GM12878 (cell line): Measurements from ENCODE around the gene IPO5. TPM values are rescaled to one million over a fixed set of nuclear protein-coding genes. Genes with fewer than 3 reads are reported as not detected.

ENCODE experiments used
- ATAC-seq: fragments of 200-7000 bp; cut with Tn5 transposase; 3 replicates; pipeline ENCODE4 v1.9.1; 2020; ENCODE audit warnings: mild to moderate bottlenecking, moderate library complexity
- BruUV-seq: library from RNA; stranded (reverse); fragments of 400-500 nt; replicated peaks from 2 replicates; lab custom pipeline; 2021; lab: Mats Ljungman, UMichigan
- CTCF ChIA-PET: fragments of 300-600 bp; sonication (Branson Sonifier 250); formaldehyde crosslinking; extraction: SDS; loops from one replicate; lab custom pipeline; 2021; ENCODE audit warnings: inconsistent platforms; lab: Yijun Ruan, JAX
- POLR2A ChIA-PET: fragments of 350-600 bp; formaldehyde crosslinking; extraction: SDS; loops from one replicate; lab custom pipeline; 2021; ENCODE audit warnings: inconsistent platforms; lab: Charles Lee
- RAD21 ChIA-PET: fragments of 300-600 bp; sonication (Branson Sonifier 250); formaldehyde crosslinking; loops from one replicate; lab custom pipeline; 2023; ENCODE audit warnings: antibody characterized with exemption; ENCODE audit not compliant: unreplicated experiment; lab: Charles Lee
- SMC1A ChIA-PET: fragments of 300-600 bp; sonication (Branson Sonifier 250); formaldehyde crosslinking; loops from one replicate; lab custom pipeline; 2023; ENCODE audit not compliant: unreplicated experiment, uncharacterized antibody; lab: Charles Lee
- DNase-seq: peaks from one replicate; pipeline ENCODE4 v3.0.0-alpha.2; 2011; ENCODE audit warnings: low read depth, low spot score
- FAIRE-seq: peaks from 3 replicates; lab custom pipeline; 2011; peaks lifted over from hg19 to GRCh38; lab: Jason Lieb, UNC
- H2AFZ ChIP-seq: 2 replicates; pipeline ENCODE4 v1.6.0; 2011; ENCODE audit warnings: low read depth, low read length, control low read depth; ENCODE audit not compliant: control insufficient read depth
- H3K27ac ChIP-seq: 2 replicates; pipeline ENCODE4 v1.5.1; 2011; ENCODE audit warnings: control low read depth; ENCODE audit not compliant: control insufficient read depth, insufficient read depth
- H3K27me3 ChIP-seq, 2 experiments: replicated peaks in 1 of 2; 2 replicates each; pipeline versions ENCODE4 v1.6.0 to v1.6.1; 2011; ENCODE audit warnings: low read length in 1 of 2; ENCODE audit not compliant: control insufficient read depth in 2 of 2, insufficient read depth in 2 of 2
- H3K36me3 ChIP-seq, 2 experiments: 2 replicates each; pipeline ENCODE4 v1.5.1; 2011; ENCODE audit warnings: low read length in 1 of 2; ENCODE audit not compliant: control insufficient read depth in 2 of 2, insufficient read depth in 2 of 2
- H3K4me1 ChIP-seq: 2 replicates; pipeline ENCODE4 v1.6.1; 2011; ENCODE audit warnings: mild to moderate bottlenecking, low read length, moderate library complexity, mixed read lengths; ENCODE audit not compliant: control insufficient read depth, insufficient read depth
- H3K4me2 ChIP-seq: 2 replicates; pipeline ENCODE4 v1.6.0; 2011; ENCODE audit warnings: control low read depth; ENCODE audit not compliant: control insufficient read depth, insufficient read depth
- H3K4me3 ChIP-seq: fragments of 200-600 bp; sonication (generic); 2 replicates; pipeline ENCODE4 v1.5.1; 2016
- H3K79me2 ChIP-seq: 2 replicates; pipeline ENCODE4 v1.6.0; 2011; ENCODE audit warnings: low read length; ENCODE audit not compliant: control insufficient read depth, insufficient read depth
- H3K9ac ChIP-seq: 2 replicates; pipeline ENCODE4 v1.8.0; 2011; ENCODE audit warnings: low read length, control low read depth, mixed read lengths; ENCODE audit not compliant: control insufficient read depth, insufficient read depth
- H3K9me3 ChIP-seq: replicated peaks from 3 replicates; pipeline ENCODE4 v1.5.1; 2011; ENCODE audit warnings: mild to moderate bottlenecking, low read length; ENCODE audit not compliant: control insufficient read depth, insufficient read depth
- H4K20me1 ChIP-seq: 2 replicates; pipeline ENCODE4 v1.6.0; 2011; ENCODE audit not compliant: control insufficient read depth, insufficient read depth
- EED ChIP-seq: sonication (generic); IDR thresholded peaks from 2 replicates; pipeline ENCODE4 v1.6.1; 2016; ENCODE audit warnings: antibody characterized with exemption, low read depth
- FOS ChIP-seq: IDR thresholded peaks from 3 replicates; pipeline ENCODE4 v1.6.1; 2011; ENCODE audit warnings: borderline replicate concordance; ENCODE audit not compliant: insufficient read length; ENCODE audit errors: extremely low read depth
- HDAC2 ChIP-seq: fragments of 200-600 bp; sonication (generic); IDR thresholded peaks from 2 replicates; pipeline ENCODE4 v1.6.1; 2017
- JUNB ChIP-seq: IDR thresholded peaks from 2 replicates; pipeline ENCODE4 v1.6.1; 2016; ENCODE audit warnings: antibody characterized with exemption, mild to moderate bottlenecking
- MEF2B ChIP-seq: fragments of 450-650 bp; IDR thresholded peaks from 2 replicates; pipeline ENCODE4 v1.6.1; 2018; ENCODE audit warnings: mild to moderate bottlenecking, moderate library complexity; ENCODE audit not compliant: partially characterized antibody, poor library complexity, severe bottlenecking
- MYB ChIP-seq: fragments of 150-350 bp; IDR thresholded peaks from 2 replicates; pipeline ENCODE4 v1.6.1; 2014; ENCODE audit warnings: mild to moderate bottlenecking, low read depth, low read length, borderline replicate concordance
- NR2F1 ChIP-seq: fragments of 450-650 bp; conservative IDR thresholded peaks from 2 replicates; pipeline ENCODE4 v1.6.1; 2017; ENCODE audit warnings: mild to moderate bottlenecking
- SMAD5 ChIP-seq: IDR thresholded peaks from 2 replicates; pipeline ENCODE4 v1.6.1; 2016; ENCODE audit warnings: antibody characterized with exemption, low read depth
- SUZ12 ChIP-seq: fragments of 200-600 bp; sonication (generic); IDR thresholded peaks from one replicate; pipeline ENCODE4 v1.6.1; 2018; ENCODE audit warnings: antibody characterized with exemption, mild to moderate bottlenecking; ENCODE audit not compliant: unreplicated experiment
- ZNF24 ChIP-seq: fragments of 450-650 bp; IDR thresholded peaks from 2 replicates; pipeline ENCODE4 v1.6.1; 2017; ENCODE audit warnings: antibody characterized with exemption, mild to moderate bottlenecking
- WGBS: methylation state at CpG from one replicate; pipeline ENCODE4 v1.1.6; 2016; ENCODE audit warnings: low lambda C conversion rate; ENCODE audit not compliant: insufficient replicate concordance, insufficient coverage; ENCODE audit errors: missing lambda C conversion rate; 5-methylcytosine and 5-hydroxymethylcytosine counted together
- in situ Hi-C: fragments of 300-500 bp; cut with MboI; formaldehyde crosslinking; loops from 9 replicates; pipeline ENCODE4 v1.14.3; 2018; ENCODE audit warnings: mixed read lengths
- intact Hi-C: fragments of 100-400 bp; cut with micrococcal nuclease; formaldehyde crosslinking; loops from one replicate; pipeline ENCODE4 v1.14.2; 2022; ENCODE audit not compliant: unreplicated experiment
- polyA plus RNA-seq, 11 experiments: library from polyadenylated mRNA; depleted of rRNA in 4 of 11; unstranded in 6 of 11; stranded (reverse) in 5 of 11; fragments of >200 nt; fragmentation: Nextera tagmentation in 4 of 11; fragmentation: Illumina TruSeq in 1 of 11; extraction: Ambion mirVana in 4 of 11; extraction: Trizol in 1 of 11; gene quantifications; 1 replicate in 1 of 11; 2 replicates in 10 of 11; pipeline versions ENCODE4 v1.2.1 to v1.2.3, GENCODE V29; 2011 to 2016; ENCODE audit warnings: inconsistent platforms in 2 of 11, missing spikeins in 2 of 11, low read depth in 1 of 11
- total RNA-seq, 4 experiments: library from RNA; depleted of rRNA in 3 of 4; stranded (reverse); fragments of >200 nt in 3 of 4; fragmentation: Illumina TruSeq in 1 of 4; extraction: Trizol in 1 of 4; gene quantifications; 2 replicates each; pipeline versions ENCODE4 v1.2.1 to v1.2.3, GENCODE V29; 2013 to 2021

Gene IPO5
- total and polyA plus RNA-seq, 10 of the 15 experiments (the other 5 are each of a cell fraction or from before 2014, with no cell fraction given) = 45.7 to 196 (median 134) TPM

DNA sequence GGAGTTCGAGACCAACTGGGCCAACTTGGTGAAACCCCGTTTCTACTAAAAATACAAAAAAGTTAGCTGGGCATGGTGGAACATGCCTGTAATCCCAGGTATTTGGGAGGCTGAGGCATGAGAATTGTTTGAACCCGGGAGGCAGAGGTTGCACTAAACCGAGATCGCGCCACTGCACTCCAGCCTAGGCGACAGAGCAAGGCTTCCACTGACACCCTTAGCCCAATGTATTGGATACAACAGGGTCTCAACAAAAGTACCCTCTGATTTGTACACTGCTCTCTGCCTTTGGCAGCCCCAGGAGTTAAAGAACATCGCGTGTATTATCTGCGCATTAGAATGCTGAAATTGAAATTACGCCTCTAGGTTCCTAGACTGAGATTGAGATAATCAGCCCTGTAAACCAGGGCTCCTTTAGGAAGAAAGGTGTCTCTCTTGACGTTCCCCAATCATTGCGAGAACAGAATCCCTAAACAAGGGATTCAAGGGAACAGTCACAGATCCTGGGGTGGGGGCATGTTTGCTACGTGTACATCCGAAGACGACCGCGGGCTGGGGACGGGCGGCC is 21.9 kb downstream of the IPO5 start:
- Histone ChIP-seq H2AFZ (peak overlapping the region; percentile 90), H3K4me3 (peak overlapping the region; percentile 81), H3K27me3 (no peaks in the 10 kb centered on the region), H3K9me3 (no peaks in the 10 kb centered on the region), H3K4me1 (peaks cover 3% of the 10 kb centered on the region; the same call in 1 of the 2 replicates), H3K4me2 (peak overlapping the region; percentile 98), H4K20me1 (no peaks in the 10 kb centered on the region), H3K36me3 (no peaks in the 10 kb centered on the region), H3K9ac (peak overlapping the region; percentile 84), H3K79me2 (peaks cover 39% of the 10 kb centered on the region), H3K27ac (peak overlapping the region; percentile 61)
- DNase-seq (no peak), FAIRE-seq (no peak), ATAC-seq (no peak)
- ChIA-PET RAD21 (no interaction called here), CTCF (no interaction called here), POLR2A (no interaction called here), SMC1A (no interaction called here)
- BruUV-seq = no TSS peak
- WGBS = 28% methylated on average over 20 of the region's 20 CpGs
- in situ Hi-C loops (no loop called here), intact Hi-C loops (loop anchor here (10.0 kb wide), 2 partner anchors 121 to 541 kb away; partner anchors contain the start of gene RAP2A)
- no peak for TF ChIP-seq ZNF24
- 0 out of 2 replicates have a peak, but pooled peaks have one; percentile 47 for TF ChIP-seq JUNB
- TF ChIP-seq MYB = no peak
- no peak for TF ChIP-seq SUZ12
- no peak for TF ChIP-seq HDAC2
- 0 out of 2 replicates have a peak, but pooled peaks have one; percentile 30 for TF ChIP-seq SMAD5
- TF ChIP-seq NR2F1 = no peak
- no peak for TF ChIP-seq MEF2B
- no peak for TF ChIP-seq FOS
- no peak for TF ChIP-seq EED
